Neural progenitor cell (in vitro differentiated cells): ENCODE measurements around the gene FLT3LG. TPM values are rescaled to one million over a fixed set of nuclear protein-coding genes. Genes with fewer than 3 reads are reported as not detected.

Experiments used
- DNase-seq: peaks from one replicate; pipeline ENCODE4 v3.0.0-alpha.2; 2016; ENCODE audit warnings: low spot score
- H2AFZ ChIP-seq: fragments of 200-600 bp; sonication (generic); replicated peaks from 2 replicates; pipeline ENCODE4 v1.6.1; 2016; ENCODE audit warnings: antibody characterized with exemption
- H3F3A ChIP-seq: fragments of 200-600 bp; sonication (generic); 2 replicates; pipeline ENCODE4 v1.6.1; 2016; ENCODE audit warnings: antibody characterized with exemption, low read depth
- H3K27ac ChIP-seq: fragments of 200-600 bp; sonication (generic); 2 replicates; pipeline ENCODE4 v1.5.1; 2016; ENCODE audit warnings: mild to moderate bottlenecking
- H3K27me3 ChIP-seq: fragments of 200-600 bp; sonication (generic); 2 replicates; pipeline ENCODE4 v1.6.1; 2016; ENCODE audit warnings: mild to moderate bottlenecking, moderate library complexity
- H3K36me3 ChIP-seq: fragments of 200-600 bp; sonication (generic); 2 replicates; pipeline ENCODE4 v1.5.1; 2016
- H3K4me1 ChIP-seq: fragments of 200-600 bp; sonication (generic); 2 replicates; pipeline ENCODE4 v1.6.1; 2016; ENCODE audit warnings: mixed run types
- H3K4me2 ChIP-seq: fragments of 200-600 bp; sonication (generic); 2 replicates; pipeline ENCODE4 v1.6.1; 2016
- H3K4me3 ChIP-seq: fragments of 200-600 bp; sonication (generic); 2 replicates; pipeline ENCODE4 v1.5.1; 2016
- H3K79me2 ChIP-seq: fragments of 200-600 bp; sonication (generic); 2 replicates; pipeline ENCODE4 v1.6.1; 2016; ENCODE audit warnings: low read depth
- H3K9ac ChIP-seq: fragments of 200-600 bp; sonication (generic); 2 replicates; pipeline ENCODE4 v1.6.1; 2016
- H3K9me3 ChIP-seq: fragments of 200-600 bp; sonication (generic); 2 replicates; pipeline ENCODE4 v1.5.1; 2016; ENCODE audit warnings: low read depth
- H4K20me1 ChIP-seq: fragments of 200-600 bp; sonication (generic); 2 replicates; pipeline ENCODE4 v1.6.1; 2016; ENCODE audit warnings: low read depth
- H3K27ac Mint-ChIP-seq: 3 replicates; pipeline ENCODE4 v1.8.0; 2021; ENCODE audit warnings: mixed read lengths
- H3K27me3 Mint-ChIP-seq: 2 replicates; pipeline ENCODE4 v1.8.0; 2022; ENCODE audit warnings: low read depth, mild to moderate bottlenecking, inconsistent platforms, moderate library complexity, mixed read lengths; ENCODE audit not compliant: insufficient read depth
- H3K36me3 Mint-ChIP-seq: 3 replicates; pipeline ENCODE4 v1.8.0; 2021; ENCODE audit warnings: mixed read lengths
- H3K4me1 Mint-ChIP-seq: 3 replicates; pipeline ENCODE4 v1.8.0; 2021; ENCODE audit warnings: mixed read lengths
- H3K4me3 Mint-ChIP-seq: 3 replicates; pipeline ENCODE4 v1.8.0; 2021; ENCODE audit warnings: mild to moderate bottlenecking, moderate library complexity, mixed read lengths
- H3K9me3 Mint-ChIP-seq: 3 replicates; pipeline ENCODE4 v1.8.0; 2020; ENCODE audit warnings: mixed read lengths
- EZH2 ChIP-seq: fragments of 200-600 bp; sonication (generic); IDR thresholded peaks from 2 replicates; pipeline ENCODE4 v1.6.1; 2017; ENCODE audit warnings: antibody characterized with exemption, mild to moderate bottlenecking, moderate library complexity
- EZH2phosphoT487 ChIP-seq: fragments of 200-600 bp; sonication (generic); IDR thresholded peaks from 2 replicates; pipeline ENCODE4 v1.6.1; 2017; ENCODE audit warnings: antibody characterized with exemption
- total RNA-seq: library from RNA; depleted of rRNA; stranded (reverse); fragments of >200 nt; gene quantifications from 2 replicates; pipeline ENCODE4 v1.2.3, GENCODE V29; 2015; ENCODE audit warnings: low replicate concordance
- TF ChIP-seq, protein P1 (sequence below): fragments of 200-600 bp; sonication (generic); IDR thresholded peaks from 2 replicates; pipeline ENCODE4 v1.5.1; 2017; ENCODE audit warnings: antibody characterized with exemption, mild to moderate bottlenecking

FLT3LG gene
- total RNA-seq, 1 donor from 2014 or later, result 0.24 TPM

DNA sequence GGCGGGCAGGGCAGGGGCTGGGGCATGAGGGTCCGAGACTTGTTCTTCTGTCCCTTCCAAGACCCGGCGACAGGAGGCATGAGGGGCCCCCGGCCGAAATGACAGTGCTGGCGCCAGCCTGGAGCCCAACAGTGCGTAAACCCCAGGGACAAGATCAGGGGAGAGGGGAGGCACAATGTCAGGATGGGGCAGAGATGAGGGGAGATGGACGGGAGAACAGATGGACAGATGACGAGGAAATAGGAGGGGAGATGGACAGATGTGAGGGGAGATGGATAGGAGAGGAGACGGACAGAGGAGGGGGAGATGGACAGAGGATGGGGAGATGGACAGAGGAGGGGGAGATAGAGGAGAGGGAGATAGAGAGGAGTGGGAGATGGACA, 518 bp downstream of the FLT3LG start:
- H3K27ac Mint-ChIP-seq, result no peak overlapping the region
- Histone ChIP-seq H3K9ac (no peak overlapping the region), H2AFZ (peak overlapping the region; percentile 87), H3K4me3 (peak overlapping the region; percentile 39), H3K27me3 (peaks cover 14% of the 10 kb centered on the region), H3K4me1 (peaks cover 7% of the 10 kb centered on the region), H3K4me2 (peak overlapping the region; percentile 67), H3K9me3 (no peaks in the 10 kb centered on the region), H4K20me1 (no peaks in the 10 kb centered on the region), H3K27ac (no peak overlapping the region), H3K79me2 (no peaks in the 10 kb centered on the region), H3F3A (peaks cover 32% of the 10 kb centered on the region), H3K36me3 (no peaks in the 10 kb centered on the region)
- no peak for TF ChIP-seq EZH2phosphoT487
- no peak for TF ChIP-seq EZH2
- TF ChIP-seq, protein P1, sequence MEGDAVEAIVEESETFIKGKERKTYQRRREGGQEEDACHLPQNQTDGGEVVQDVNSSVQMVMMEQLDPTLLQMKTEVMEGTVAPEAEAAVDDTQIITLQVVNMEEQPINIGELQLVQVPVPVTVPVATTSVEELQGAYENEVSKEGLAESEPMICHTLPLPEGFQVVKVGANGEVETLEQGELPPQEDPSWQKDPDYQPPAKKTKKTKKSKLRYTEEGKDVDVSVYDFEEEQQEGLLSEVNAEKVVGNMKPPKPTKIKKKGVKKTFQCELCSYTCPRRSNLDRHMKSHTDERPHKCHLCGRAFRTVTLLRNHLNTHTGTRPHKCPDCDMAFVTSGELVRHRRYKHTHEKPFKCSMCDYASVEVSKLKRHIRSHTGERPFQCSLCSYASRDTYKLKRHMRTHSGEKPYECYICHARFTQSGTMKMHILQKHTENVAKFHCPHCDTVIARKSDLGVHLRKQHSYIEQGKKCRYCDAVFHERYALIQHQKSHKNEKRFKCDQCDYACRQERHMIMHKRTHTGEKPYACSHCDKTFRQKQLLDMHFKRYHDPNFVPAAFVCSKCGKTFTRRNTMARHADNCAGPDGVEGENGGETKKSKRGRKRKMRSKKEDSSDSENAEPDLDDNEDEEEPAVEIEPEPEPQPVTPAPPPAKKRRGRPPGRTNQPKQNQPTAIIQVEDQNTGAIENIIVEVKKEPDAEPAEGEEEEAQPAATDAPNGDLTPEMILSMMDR, result no peak
- H3K9me3 Mint-ChIP-seq, result no peaks in the 10 kb centered on the region
- H3K4me1 Mint-ChIP-seq, result peaks cover 8% of the 10 kb centered on the region
- DNase-seq, result no peak
- peaks cover 2% of the 10 kb centered on the region for H3K36me3 Mint-ChIP-seq
- H3K27me3 Mint-ChIP-seq, result peaks cover 8% of the 10 kb centered on the region
- no peak overlapping the region for H3K4me3 Mint-ChIP-seq

DNA sequence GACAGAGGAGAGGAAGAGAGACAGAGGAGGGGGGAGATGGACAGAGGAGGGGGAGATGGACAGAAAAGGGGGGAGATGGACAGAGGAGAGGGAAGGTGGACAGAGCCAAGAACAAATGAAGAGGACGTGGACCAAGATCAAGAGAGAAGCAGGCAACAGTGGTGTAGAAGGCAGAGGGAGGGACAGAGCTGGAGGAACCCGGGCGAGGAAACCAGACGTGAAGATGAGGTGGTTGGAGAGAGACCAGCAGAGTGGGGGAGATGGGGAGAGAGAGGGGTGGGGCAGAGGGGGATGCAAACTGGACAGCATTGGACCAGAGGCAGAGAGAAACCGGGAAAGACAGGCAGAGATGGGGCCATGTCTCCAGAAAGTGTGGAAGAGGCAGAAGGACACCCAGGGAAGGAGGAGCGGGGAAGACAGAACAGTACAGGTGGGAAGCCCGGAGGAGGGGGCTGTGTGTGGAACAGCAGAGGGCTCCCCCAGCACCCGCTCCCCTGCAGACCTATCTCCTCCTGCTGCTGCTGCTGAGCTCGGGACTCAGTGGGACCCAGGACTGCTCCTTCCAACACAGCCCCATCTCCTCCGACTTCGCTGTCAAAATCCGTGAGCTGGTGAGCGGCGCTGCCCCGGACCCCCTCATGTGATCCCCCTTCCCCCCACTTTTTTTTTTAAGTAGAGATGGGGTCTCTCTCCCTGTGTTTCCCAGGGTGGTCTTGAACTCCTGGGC, 1.3 kb downstream of the FLT3LG start:
- Histone ChIP-seq H3K9ac (no peak overlapping the region), H3K4me3 (no peak overlapping the region), H3K4me1 (peaks cover 7% of the 10 kb centered on the region), H3K27ac (no peak overlapping the region), H3K4me2 (peak overlapping the region; percentile 36), H3K36me3 (no peaks in the 10 kb centered on the region), H3K79me2 (no peaks in the 10 kb centered on the region), H3F3A (peaks cover 30% of the 10 kb centered on the region), H3K27me3 (peaks cover 14% of the 10 kb centered on the region), H4K20me1 (no peaks in the 10 kb centered on the region), H3K9me3 (no peaks in the 10 kb centered on the region), H2AFZ (no peak overlapping the region)
- H3K27me3 Mint-ChIP-seq, result peaks cover 8% of the 10 kb centered on the region
- TF ChIP-seq, protein P1, result no peak
- TF ChIP-seq EZH2 (no peak), EZH2phosphoT487 (no peak)
- H3K36me3 Mint-ChIP-seq, result peaks cover 2% of the 10 kb centered on the region
- no peak overlapping the region for H3K27ac Mint-ChIP-seq
- H3K4me1 Mint-ChIP-seq, result peaks cover 8% of the 10 kb centered on the region
- H3K9me3 Mint-ChIP-seq, result no peaks in the 10 kb centered on the region
- H3K4me3 Mint-ChIP-seq, result peak overlapping the region; percentile 72
- no peak for DNase-seq

DNA sequence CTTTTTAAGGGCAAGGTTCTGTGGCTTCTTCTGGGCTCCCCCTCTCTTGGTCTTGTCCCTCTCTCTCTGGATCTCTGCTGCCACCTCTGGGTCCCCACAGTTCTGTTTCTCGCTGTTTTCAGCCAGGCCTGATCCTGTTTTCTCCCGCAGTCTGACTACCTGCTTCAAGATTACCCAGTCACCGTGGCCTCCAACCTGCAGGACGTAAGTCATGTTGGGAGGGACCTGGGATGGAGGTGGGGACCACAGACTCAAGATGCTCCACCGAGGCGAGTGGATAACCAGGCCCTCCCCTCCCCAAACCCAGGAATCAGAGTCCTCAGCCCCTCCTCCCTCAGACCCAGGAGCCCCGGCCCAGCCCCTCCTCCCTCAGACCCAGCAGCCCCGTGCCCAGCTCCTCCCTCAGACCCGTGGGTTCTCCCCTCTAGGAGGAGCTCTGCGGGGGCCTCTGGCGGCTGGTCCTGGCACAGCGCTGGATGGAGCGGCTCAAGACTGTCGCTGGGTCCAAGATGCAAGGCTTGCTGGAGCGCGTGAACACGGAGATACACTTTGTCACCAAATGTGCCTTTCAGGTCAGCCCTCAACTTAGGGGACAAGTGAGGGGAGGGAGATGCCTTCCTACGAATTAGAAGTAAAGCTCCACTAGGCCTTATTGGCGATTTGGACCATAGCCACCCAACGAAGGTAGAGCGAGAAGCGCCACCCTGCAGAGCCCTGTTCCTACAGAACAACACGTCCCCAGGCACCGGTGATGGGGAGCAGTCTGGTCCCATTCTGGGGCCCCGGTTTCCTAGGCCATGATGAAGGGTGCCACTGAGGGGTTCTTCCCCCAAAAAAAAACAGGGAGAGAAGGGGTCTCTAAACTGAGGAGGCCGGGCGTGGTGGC, 2.2 kb downstream of the FLT3LG start:
- H3K36me3 Mint-ChIP-seq, result no peaks in the 10 kb centered on the region
- Histone ChIP-seq H3K4me2 (peak overlapping the region; percentile 36), H3K79me2 (no peaks in the 10 kb centered on the region), H3K4me1 (peaks cover 7% of the 10 kb centered on the region), H3K27ac (no peak overlapping the region), H3K9ac (no peak overlapping the region), H3K9me3 (no peaks in the 10 kb centered on the region), H2AFZ (peak overlapping the region; percentile 69), H3F3A (peaks cover 30% of the 10 kb centered on the region), H3K36me3 (no peaks in the 10 kb centered on the region), H3K4me3 (no peak overlapping the region), H4K20me1 (no peaks in the 10 kb centered on the region), H3K27me3 (peaks cover 14% of the 10 kb centered on the region)
- peak; percentile 94 for DNase-seq
- peaks cover 8% of the 10 kb centered on the region for H3K4me1 Mint-ChIP-seq
- peak overlapping the region; percentile 94 for H3K27ac Mint-ChIP-seq
- TF ChIP-seq, protein P1, result peak; percentile 69
- no peak for TF ChIP-seq EZH2phosphoT487
- TF ChIP-seq EZH2, result no peak
- H3K27me3 Mint-ChIP-seq, result peaks cover 8% of the 10 kb centered on the region
- no peaks in the 10 kb centered on the region for H3K9me3 Mint-ChIP-seq
- H3K4me3 Mint-ChIP-seq, result peak overlapping the region; percentile 73
